Glomerular visceral epithelial cell (primary cell): ENCODE data around the gene ADRA2A.

Source experiments
- DNase-seq: peaks from one replicate; pipeline ENCODE4 v3.0.0-alpha.2; 2016; ENCODE audit errors: extremely low spot score

ADRA2A gene

GRCh38 chr10:111076682-111077478, at the start of gene ADRA2A:
ADRA2A (plus strand) TSS chr10:111077029; CDS start chr10:111077997, 968 bp downstream.
- peak; percentile 30 for DNase-seq

- DNase-seq = no peak
Measured at GRCh38 chr10:111030042-111030750, 46.6 kb upstream of the ADRA2A start.

- no peak for DNase-seq
Measured at GRCh38 chr10:111034598-111035310, 42.1 kb upstream of the ADRA2A start.

- DNase-seq = no peak
Measured at GRCh38 chr10:111035542-111035941, 41.3 kb upstream of the ADRA2A start.

GRCh38 chr10:111037858-111038257, 39.0 kb upstream of the ADRA2A start:
- no peak for DNase-seq

DNA sequence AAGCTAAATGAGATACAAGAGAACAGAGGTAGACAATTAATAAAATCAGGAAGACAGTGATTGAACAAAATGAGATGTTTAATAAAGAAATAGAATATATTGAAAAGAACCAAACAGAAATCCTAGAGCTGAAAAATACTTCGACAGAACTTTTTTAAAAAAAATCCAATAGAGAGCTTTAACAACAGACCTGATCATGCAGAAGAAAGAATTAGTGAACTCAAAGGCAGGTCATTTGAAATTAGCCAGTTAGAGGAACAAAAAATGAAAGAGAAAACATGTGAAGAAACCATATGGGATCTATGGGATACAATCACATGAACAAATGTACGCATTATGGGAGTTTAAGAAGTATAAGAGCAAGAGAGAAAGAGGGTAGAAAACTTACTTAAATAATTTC, 37.3 kb upstream of the ADRA2A start:
- DNase-seq = no peak

DNA sequence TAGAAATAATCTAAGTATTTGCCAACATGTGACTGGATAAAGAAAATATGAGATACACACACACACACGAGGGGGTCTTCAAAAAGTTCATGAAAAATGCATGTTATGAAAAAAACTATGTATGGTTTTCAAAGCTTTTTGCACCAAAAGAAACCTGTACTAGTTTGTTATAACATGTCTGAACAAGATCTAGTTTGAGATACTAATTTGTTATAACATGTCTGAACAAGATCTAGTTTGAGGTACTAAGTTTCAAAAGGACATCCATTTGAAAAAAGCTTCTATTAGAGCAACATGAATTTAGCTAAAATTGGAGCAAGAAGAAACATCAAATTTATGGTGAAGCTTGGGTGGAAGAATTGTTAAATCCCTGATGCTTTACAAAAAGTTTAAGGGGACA, 19.8 kb upstream of the ADRA2A start:
- DNase-seq = no peak

GRCh38 chr10:111063471-111063870, 13.4 kb upstream of the ADRA2A start:
- DNase-seq = no peak

DNA sequence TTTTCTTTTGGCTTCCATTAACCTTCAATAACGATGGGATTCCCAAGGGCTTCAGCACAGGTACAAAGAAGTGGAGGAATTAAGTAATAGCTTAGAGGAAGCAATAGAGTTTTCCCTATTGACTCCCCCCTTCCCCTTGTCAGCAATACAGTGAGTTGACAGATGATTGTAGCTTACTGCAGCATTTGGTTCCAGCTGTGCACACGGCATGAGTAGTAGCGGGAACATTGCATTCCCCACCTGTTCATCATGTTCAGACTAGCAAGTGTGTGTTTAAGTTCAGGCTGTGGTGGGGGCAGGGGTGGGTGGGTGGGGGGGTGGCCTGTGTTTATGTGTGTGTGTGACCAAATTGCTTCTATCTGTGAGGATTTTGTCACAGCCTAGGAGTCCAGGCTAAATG, 4.6 kb upstream of the ADRA2A start:
- no peak for DNase-seq

DNA sequence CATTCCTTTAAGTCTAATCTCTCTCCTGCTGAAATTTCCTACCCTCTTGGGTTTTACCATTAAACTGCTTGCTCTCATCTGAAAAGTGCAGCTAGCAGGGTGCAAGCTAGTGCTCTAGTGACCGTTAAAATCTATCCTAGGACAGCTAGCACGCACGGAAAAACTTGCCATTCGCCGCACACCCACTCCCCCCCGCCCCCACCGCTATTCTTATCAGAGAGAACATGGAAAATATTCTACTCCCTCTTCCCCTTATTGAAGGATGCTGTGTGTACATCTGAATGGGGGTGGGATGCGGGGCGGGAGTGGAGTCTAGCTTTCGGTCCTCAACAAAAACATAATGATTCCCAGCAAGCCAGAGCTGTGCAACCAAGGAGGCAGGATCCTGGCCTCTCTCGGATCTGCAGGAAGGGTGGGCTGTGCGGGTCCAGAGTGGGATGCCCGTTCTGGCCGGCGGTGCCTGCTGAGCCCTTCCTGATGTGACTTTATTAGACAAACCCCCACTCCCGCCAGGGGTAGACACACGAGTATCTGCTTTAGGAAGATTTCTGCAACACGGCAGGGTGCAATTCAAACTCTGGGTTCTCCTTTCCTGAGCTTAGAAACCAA, 1.1 kb upstream of the ADRA2A start:
- DNase-seq = no peak

DNA sequence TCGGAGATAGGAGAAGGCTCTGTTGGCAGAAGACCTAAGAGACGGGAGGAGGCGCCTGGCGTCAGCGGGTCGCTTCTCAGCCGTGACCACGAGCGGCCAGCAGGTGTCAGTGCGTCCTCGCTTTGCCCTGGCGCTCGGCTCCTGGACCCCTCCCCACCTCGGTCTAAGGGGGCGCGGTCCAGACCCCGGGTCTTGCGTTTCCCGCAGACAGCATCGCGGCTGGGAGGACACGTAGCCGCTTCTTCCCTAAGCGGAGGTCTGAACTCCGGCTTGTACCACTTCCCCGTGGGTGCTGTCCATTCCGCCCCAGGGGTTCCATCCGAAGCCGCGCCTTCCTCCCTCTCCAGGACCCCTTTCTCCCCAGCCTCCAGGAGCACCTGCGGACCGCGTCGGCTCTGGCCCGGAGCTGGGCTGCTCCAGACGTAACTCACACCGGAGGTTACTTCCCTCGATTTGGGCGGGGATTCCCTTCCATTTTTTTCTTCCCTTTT, 593 bp upstream of the ADRA2A start:
- peak; percentile 30 for DNase-seq

- no peak for DNase-seq
Measured at GRCh38 chr10:111077479-111077784, 603 bp downstream of the ADRA2A start.

GRCh38 chr10:111077785-111078504, 1.1 kb downstream of the ADRA2A start:
- DNase-seq = peak; percentile 5

DNA sequence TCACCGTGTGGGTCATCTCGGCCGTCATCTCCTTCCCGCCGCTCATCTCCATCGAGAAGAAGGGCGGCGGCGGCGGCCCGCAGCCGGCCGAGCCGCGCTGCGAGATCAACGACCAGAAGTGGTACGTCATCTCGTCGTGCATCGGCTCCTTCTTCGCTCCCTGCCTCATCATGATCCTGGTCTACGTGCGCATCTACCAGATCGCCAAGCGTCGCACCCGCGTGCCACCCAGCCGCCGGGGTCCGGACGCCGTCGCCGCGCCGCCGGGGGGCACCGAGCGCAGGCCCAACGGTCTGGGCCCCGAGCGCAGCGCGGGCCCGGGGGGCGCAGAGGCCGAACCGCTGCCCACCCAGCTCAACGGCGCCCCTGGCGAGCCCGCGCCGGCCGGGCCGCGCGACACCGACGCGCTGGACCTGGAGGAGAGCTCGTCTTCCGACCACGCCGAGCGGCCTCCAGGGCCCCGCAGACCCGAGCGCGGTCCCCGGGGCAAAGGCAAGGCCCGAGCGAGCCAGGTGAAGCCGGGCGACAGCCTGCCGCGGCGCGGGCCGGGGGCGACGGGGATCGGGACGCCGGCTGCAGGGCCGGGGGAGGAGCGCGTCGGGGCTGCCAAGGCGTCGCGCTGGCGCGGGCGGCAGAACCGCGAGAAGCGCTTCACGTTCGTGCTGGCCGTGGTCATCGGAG, 1.8 kb downstream of the ADRA2A start:
- no peak for DNase-seq

GRCh38 chr10:111079241-111079760, 2.5 kb downstream of the ADRA2A start:
- DNase-seq = no peak

GRCh38 chr10:111079781-111080180, 3.0 kb downstream of the ADRA2A start:
- DNase-seq = no peak

- no peak for DNase-seq
Measured at GRCh38 chr10:111080224-111080623, 3.4 kb downstream of the ADRA2A start.

- no peak for DNase-seq
Measured at GRCh38 chr10:111081595-111081994, 4.8 kb downstream of the ADRA2A start.

DNA sequence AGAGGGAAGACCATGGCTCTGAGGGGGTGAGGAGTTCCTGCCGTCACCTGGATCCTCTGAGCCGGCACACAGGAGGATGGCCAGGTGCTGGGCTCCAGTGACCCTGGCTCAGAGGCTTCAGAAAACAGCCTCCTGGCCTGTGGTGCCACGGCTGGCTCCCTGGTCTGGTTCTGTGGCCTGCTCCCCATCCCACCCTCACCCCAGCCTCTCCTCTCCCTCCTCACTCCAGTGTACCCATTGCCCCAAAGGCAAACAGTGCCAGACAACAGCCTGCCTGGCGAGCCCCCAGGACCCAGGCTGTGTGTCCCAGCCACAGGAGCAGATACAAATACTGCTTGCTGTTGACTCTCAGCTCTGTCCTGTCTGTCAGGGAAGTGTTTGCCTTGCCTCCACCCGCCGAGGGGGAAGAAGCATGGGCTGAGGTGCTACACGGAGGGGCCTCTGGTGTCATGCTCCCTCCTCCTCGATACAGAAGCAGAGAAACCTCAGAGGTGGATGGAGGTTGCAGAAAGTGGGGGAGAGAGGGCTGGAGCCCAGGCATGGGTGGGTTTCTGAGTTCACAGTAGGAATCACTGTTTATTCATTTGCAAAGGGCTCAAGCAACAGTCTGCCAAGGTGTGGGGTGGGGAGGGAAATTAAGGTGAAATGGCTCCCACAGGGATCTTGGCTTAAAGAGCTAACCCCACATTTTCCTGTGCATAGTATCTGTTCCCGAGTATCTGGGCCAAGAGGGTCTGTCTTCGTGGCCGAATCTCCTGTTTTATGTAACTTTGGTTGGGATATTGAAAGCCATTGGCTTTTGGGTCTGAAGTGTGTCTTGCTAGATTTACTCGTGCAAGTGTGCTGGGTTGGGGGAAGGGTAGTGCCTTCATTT, 5.5 kb downstream of the ADRA2A start:
- DNase-seq = no peak
